Muscle of arm (tissue), 12 donors: Measurements from ENCODE around the gene UVRAG. TPM values are rescaled to one million over a fixed set of nuclear protein-coding genes. Genes with fewer than 3 reads are reported as not detected.
"Not testable (repeated sequence)": the region's sequence is repeated elsewhere in the genome, so short reads cannot be mapped to it uniquely, and the experiment has no call there.

Experiments used
- DNase-seq: peaks from one replicate; pipeline ENCODE4 v3.0.0-alpha.2; 2013
- polyA plus RNA-seq, 12 donors: library from polyadenylated mRNA; unstranded; fragments of 120-200 nt; gene quantifications; one replicate each; pipeline ENCODE4 v1.2.1, GENCODE V29; 2013; ENCODE audit not compliant: insufficient read length in 12 of 12

The UVRAG gene
- polyA plus RNA-seq, 12 donors: 8.4 to 15.8 (median 10.8) TPM; not detected in 1

GRCh38 chr11:75831915-75832502 is 17.0 kb downstream of the UVRAG start:
- no peak for DNase-seq

- DNase-seq: no peak
These were observed 19.7 kb downstream of the UVRAG start for GRCh38 chr11:75834728-75835127.

GRCh38 chr11:75836417-75836816 is 21.4 kb downstream of the UVRAG start:
- DNase-seq: no peak

GRCh38 chr11:75839851-75840250 is 24.8 kb downstream of the UVRAG start:
- no peak for DNase-seq

GRCh38 chr11:75840522-75840921 is 25.5 kb downstream of the UVRAG start:
- DNase-seq: no peak

GRCh38 chr11:75841739-75842138 is 26.7 kb downstream of the UVRAG start:
- DNase-seq: no peak

GRCh38 chr11:75845324-75845723 is 30.3 kb downstream of the UVRAG start:
- DNase-seq: no peak

GRCh38 chr11:75849894-75850293 is 34.9 kb downstream of the UVRAG start:
- no peak for DNase-seq

GRCh38 chr11:75850787-75851186 is 35.8 kb downstream of the UVRAG start:
- DNase-seq: no peak

- DNase-seq: no peak
These were observed 36.2 kb downstream of the UVRAG start for GRCh38 chr11:75851203-75851602.

- no peak for DNase-seq
These were observed 37.5 kb downstream of the UVRAG start for GRCh38 chr11:75852406-75853017.

GRCh38 chr11:75853563-75853962 is 38.6 kb downstream of the UVRAG start:
- DNase-seq: not testable (repeated sequence)

GRCh38 chr11:75853971-75854370 is 39.0 kb downstream of the UVRAG start:
- DNase-seq: no peak

- DNase-seq: no peak
These were observed 40.2 kb downstream of the UVRAG start for GRCh38 chr11:75855206-75855605.

GRCh38 chr11:75856912-75857311 is 41.9 kb downstream of the UVRAG start:
- no peak for DNase-seq

- no peak for DNase-seq
These were observed 43.0 kb downstream of the UVRAG start for GRCh38 chr11:75858042-75858441.

- DNase-seq: no peak
These were observed 43.6 kb downstream of the UVRAG start for GRCh38 chr11:75858613-75859012.

- no peak for DNase-seq
These were observed 44.6 kb downstream of the UVRAG start for GRCh38 chr11:75859614-75860013.

GRCh38 chr11:75862437-75862836 is 47.4 kb downstream of the UVRAG start:
- DNase-seq: no peak

GRCh38 chr11:75867778-75868374 is 52.9 kb downstream of the UVRAG start:
- DNase-seq: peak; percentile 50

- no peak for DNase-seq
These were observed 54.0 kb downstream of the UVRAG start for GRCh38 chr11:75868990-75869389.

- no peak for DNase-seq
These were observed 54.8 kb downstream of the UVRAG start for GRCh38 chr11:75869661-75870455.
